ENCODE results near the gene ITK.

DNA sequence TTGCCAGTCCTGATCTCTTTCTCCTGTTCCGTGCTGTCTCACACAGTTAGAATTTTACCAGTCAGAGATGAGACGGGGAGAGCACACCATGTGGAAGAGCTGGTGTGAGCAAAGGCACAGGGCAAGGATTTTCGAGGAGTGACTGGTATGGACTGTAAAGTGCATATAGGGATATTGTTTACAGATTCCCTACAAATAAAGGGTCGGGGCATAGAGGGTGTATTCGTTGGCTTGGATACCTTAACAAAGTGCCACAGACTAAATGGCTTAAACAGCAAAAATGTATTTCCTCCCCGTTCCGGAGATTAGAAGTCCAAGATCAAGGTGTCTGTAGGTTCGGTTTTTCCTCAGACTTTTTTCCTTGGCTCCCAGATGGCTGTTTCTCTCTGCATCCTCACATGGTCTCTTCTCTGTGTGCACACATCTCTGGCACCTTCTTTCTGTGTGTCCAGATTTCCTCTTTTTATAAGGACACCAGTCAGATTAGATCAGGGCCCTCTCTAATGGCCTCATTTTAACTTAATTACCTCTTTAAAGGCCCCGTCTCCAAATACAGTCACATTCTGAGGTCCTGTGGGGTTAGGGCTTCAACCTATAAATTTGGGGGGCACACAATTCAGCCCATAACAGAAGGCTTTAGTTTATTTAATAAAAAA lies 108.7 kb downstream of the ITK start:
- TF ChIP-seq, protein P1, sequence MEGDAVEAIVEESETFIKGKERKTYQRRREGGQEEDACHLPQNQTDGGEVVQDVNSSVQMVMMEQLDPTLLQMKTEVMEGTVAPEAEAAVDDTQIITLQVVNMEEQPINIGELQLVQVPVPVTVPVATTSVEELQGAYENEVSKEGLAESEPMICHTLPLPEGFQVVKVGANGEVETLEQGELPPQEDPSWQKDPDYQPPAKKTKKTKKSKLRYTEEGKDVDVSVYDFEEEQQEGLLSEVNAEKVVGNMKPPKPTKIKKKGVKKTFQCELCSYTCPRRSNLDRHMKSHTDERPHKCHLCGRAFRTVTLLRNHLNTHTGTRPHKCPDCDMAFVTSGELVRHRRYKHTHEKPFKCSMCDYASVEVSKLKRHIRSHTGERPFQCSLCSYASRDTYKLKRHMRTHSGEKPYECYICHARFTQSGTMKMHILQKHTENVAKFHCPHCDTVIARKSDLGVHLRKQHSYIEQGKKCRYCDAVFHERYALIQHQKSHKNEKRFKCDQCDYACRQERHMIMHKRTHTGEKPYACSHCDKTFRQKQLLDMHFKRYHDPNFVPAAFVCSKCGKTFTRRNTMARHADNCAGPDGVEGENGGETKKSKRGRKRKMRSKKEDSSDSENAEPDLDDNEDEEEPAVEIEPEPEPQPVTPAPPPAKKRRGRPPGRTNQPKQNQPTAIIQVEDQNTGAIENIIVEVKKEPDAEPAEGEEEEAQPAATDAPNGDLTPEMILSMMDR (IDR thresholded peaks at IDR 0.05; ENCODE audit: low read depth, low read length, missing input control): no peak
- TF ChIP-seq, protein P2, sequence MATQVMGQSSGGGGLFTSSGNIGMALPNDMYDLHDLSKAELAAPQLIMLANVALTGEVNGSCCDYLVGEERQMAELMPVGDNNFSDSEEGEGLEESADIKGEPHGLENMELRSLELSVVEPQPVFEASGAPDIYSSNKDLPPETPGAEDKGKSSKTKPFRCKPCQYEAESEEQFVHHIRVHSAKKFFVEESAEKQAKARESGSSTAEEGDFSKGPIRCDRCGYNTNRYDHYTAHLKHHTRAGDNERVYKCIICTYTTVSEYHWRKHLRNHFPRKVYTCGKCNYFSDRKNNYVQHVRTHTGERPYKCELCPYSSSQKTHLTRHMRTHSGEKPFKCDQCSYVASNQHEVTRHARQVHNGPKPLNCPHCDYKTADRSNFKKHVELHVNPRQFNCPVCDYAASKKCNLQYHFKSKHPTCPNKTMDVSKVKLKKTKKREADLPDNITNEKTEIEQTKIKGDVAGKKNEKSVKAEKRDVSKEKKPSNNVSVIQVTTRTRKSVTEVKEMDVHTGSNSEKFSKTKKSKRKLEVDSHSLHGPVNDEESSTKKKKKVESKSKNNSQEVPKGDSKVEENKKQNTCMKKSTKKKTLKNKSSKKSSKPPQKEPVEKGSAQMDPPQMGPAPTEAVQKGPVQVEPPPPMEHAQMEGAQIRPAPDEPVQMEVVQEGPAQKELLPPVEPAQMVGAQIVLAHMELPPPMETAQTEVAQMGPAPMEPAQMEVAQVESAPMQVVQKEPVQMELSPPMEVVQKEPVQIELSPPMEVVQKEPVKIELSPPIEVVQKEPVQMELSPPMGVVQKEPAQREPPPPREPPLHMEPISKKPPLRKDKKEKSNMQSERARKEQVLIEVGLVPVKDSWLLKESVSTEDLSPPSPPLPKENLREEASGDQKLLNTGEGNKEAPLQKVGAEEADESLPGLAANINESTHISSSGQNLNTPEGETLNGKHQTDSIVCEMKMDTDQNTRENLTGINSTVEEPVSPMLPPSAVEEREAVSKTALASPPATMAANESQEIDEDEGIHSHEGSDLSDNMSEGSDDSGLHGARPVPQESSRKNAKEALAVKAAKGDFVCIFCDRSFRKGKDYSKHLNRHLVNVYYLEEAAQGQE (IDR thresholded peaks at IDR 0.05): no peak
- TF ChIP-seq TAF1 (conservative IDR thresholded peaks at IDR 0.05) (no peak), HNF4G (IDR thresholded peaks at IDR 0.05) (no peak), FOXA1 (IDR thresholded peaks at IDR 0.05) (no peak), RAD21 (IDR thresholded peaks at IDR 0.05) (no peak), RXRA (IDR thresholded peaks at IDR 0.05) (no peak)
- TF ChIP-seq, protein P3, sequence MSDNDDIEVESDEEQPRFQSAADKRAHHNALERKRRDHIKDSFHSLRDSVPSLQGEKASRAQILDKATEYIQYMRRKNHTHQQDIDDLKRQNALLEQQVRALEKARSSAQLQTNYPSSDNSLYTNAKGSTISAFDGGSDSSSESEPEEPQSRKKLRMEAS (IDR thresholded peaks at IDR 0.05): no peak
- TF ChIP-seq, protein P4, sequence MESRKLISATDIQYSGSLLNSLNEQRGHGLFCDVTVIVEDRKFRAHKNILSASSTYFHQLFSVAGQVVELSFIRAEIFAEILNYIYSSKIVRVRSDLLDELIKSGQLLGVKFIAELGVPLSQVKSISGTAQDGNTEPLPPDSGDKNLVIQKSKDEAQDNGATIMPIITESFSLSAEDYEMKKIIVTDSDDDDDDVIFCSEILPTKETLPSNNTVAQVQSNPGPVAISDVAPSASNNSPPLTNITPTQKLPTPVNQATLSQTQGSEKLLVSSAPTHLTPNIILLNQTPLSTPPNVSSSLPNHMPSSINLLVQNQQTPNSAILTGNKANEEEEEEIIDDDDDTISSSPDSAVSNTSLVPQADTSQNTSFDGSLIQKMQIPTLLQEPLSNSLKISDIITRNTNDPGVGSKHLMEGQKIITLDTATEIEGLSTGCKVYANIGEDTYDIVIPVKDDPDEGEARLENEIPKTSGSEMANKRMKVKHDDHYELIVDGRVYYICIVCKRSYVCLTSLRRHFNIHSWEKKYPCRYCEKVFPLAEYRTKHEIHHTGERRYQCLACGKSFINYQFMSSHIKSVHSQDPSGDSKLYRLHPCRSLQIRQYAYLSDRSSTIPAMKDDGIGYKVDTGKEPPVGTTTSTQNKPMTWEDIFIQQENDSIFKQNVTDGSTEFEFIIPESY (IDR thresholded peaks at IDR 0.05): no peak
